H9 (cell line): ENCODE measurements around the gene FAM120A. TPM values are rescaled to one million over a fixed set of nuclear protein-coding genes. Genes with fewer than 3 reads are reported as not detected.

Experiments
- DNase-seq: peaks from one replicate; pipeline ENCODE4 v3.0.0-alpha.2; 2017
- H2AFZ ChIP-seq: one replicate; pipeline ENCODE4 v1.6.1; 2013; ENCODE audit warnings: mild to moderate bottlenecking, low read length, control low read depth, moderate library complexity
- H2AK5ac ChIP-seq: 2 replicates; pipeline ENCODE4 v1.6.1; 2013; ENCODE audit warnings: low read length, control low read depth, mixed read lengths; ENCODE audit not compliant: insufficient read length
- H2BK120ac ChIP-seq: one replicate; pipeline ENCODE4 v1.6.1; 2013; ENCODE audit warnings: low read depth, mild to moderate bottlenecking, low read length, control low read depth, inconsistent platforms; ENCODE audit not compliant: poor library complexity, severe bottlenecking
- H2BK12ac ChIP-seq: 2 replicates; pipeline ENCODE4 v1.6.1; 2013; ENCODE audit warnings: low read length, control low read depth, mixed read lengths, low read depth; ENCODE audit not compliant: insufficient read length
- H2BK15ac ChIP-seq: 2 replicates; pipeline ENCODE4 v1.6.1; 2013; ENCODE audit warnings: low read depth, low read length, control low read depth
- H2BK20ac ChIP-seq: one replicate; pipeline ENCODE4 v1.6.1; 2013; ENCODE audit warnings: low read depth, mild to moderate bottlenecking, low read length, control low read depth, inconsistent platforms; ENCODE audit not compliant: poor library complexity, severe bottlenecking
- H2BK5ac ChIP-seq: 2 replicates; pipeline ENCODE4 v1.6.1; 2013; ENCODE audit warnings: low read length, control low read depth, mixed read lengths; ENCODE audit not compliant: insufficient read length
- H3K14ac ChIP-seq: 2 replicates; pipeline ENCODE4 v1.6.1; 2013; ENCODE audit warnings: low read length, control low read depth; ENCODE audit not compliant: insufficient read depth
- H3K18ac ChIP-seq: 2 replicates; pipeline ENCODE4 v1.6.1; 2013; ENCODE audit warnings: low read depth, mild to moderate bottlenecking, mixed read lengths, low read length, control low read depth; ENCODE audit not compliant: insufficient read length
- H3K23ac ChIP-seq: 2 replicates; pipeline ENCODE4 v1.6.1; 2013; ENCODE audit warnings: low read length, control low read depth, mixed read lengths, low read depth; ENCODE audit not compliant: insufficient read length
- H3K23me2 ChIP-seq: 2 replicates; pipeline ENCODE4 v1.6.1; 2013; ENCODE audit warnings: low read depth, mild to moderate bottlenecking, mixed read lengths, low read length, control low read depth; ENCODE audit not compliant: insufficient read length, poor library complexity, severe bottlenecking
- H3K27ac ChIP-seq: 2 replicates; pipeline ENCODE4 v1.5.1; 2013; ENCODE audit warnings: low read length, control low read depth, mixed read lengths, low read depth; ENCODE audit not compliant: insufficient read length
- H3K27me3 ChIP-seq: 2 replicates; pipeline ENCODE4 v1.6.1; 2013; ENCODE audit warnings: low read length, control low read depth, inconsistent platforms; ENCODE audit not compliant: insufficient read depth
- H3K4ac ChIP-seq: 2 replicates; pipeline ENCODE4 v1.6.1; 2013; ENCODE audit warnings: low read depth, mild to moderate bottlenecking, control low read depth, inconsistent platforms, low read length, moderate library complexity
- H3K4me1 ChIP-seq: 2 replicates; pipeline ENCODE4 v1.6.1; 2013; ENCODE audit warnings: low read length, control low read depth, inconsistent platforms; ENCODE audit not compliant: insufficient read depth
- H3K4me2 ChIP-seq: 2 replicates; pipeline ENCODE4 v1.6.1; 2013; ENCODE audit warnings: low read length, control low read depth, mixed read lengths; ENCODE audit not compliant: insufficient read length, insufficient read depth
- H3K56ac ChIP-seq: 2 replicates; pipeline ENCODE4 v1.6.1; 2013; ENCODE audit warnings: low read depth, mild to moderate bottlenecking, mixed read lengths, low read length, control low read depth; ENCODE audit not compliant: insufficient read length
- H3K79me1 ChIP-seq: 2 replicates; pipeline ENCODE4 v1.6.1; 2013; ENCODE audit warnings: low read depth, mild to moderate bottlenecking, moderate library complexity, low read length, control low read depth, inconsistent platforms; ENCODE audit not compliant: insufficient read depth, poor library complexity, severe bottlenecking
- H3K79me2 ChIP-seq: 2 replicates; pipeline ENCODE4 v1.6.1; 2013; ENCODE audit warnings: low read length, control low read depth, inconsistent platforms; ENCODE audit not compliant: insufficient read depth
- H3K9ac ChIP-seq: 2 replicates; pipeline ENCODE4 v1.6.1; 2013; ENCODE audit warnings: low read length, control low read depth, mixed read lengths; ENCODE audit not compliant: insufficient read length; ENCODE audit errors: extremely low read depth
- H3K9me3 ChIP-seq: one replicate; pipeline ENCODE4 v1.6.1; 2013; ENCODE audit warnings: low read depth, low read length, inconsistent platforms; ENCODE audit not compliant: control insufficient read depth
- H3T11ph ChIP-seq: one replicate; pipeline ENCODE4 v1.6.1; 2013; ENCODE audit warnings: mild to moderate bottlenecking, low read length, control low read depth, inconsistent platforms
- H4K20me1 ChIP-seq: one replicate; pipeline ENCODE4 v1.6.1; 2013; ENCODE audit not compliant: control insufficient read depth, insufficient read length, insufficient read depth
- H4K5ac ChIP-seq: 2 replicates; pipeline ENCODE4 v1.6.1; 2013; ENCODE audit warnings: low read depth, mild to moderate bottlenecking, mixed read lengths, low read length, control low read depth; ENCODE audit not compliant: insufficient read length
- H4K8ac ChIP-seq: replicated peaks from 2 replicates; pipeline ENCODE4 v1.6.1; 2013; ENCODE audit warnings: low read length, control low read depth, mixed read lengths, low read depth; ENCODE audit not compliant: insufficient read length
- H4K91ac ChIP-seq: 2 replicates; pipeline ENCODE4 v1.6.1; 2013; ENCODE audit warnings: low read depth, mild to moderate bottlenecking, moderate library complexity, mixed read lengths, low read length, control low read depth; ENCODE audit not compliant: insufficient read length
- H3K27ac Mint-ChIP-seq, 3 experiments: 2 replicates in 2 of 3; 3 replicates in 1 of 3; pipeline ENCODE4 v1.8.0; 2020 to 2021; ENCODE audit warnings: mixed read lengths in 3 of 3, mild to moderate bottlenecking in 1 of 3, moderate library complexity in 1 of 3
- H3K27me3 Mint-ChIP-seq: 2 replicates; pipeline ENCODE4 v1.8.0; 2021; ENCODE audit warnings: low read depth, mild to moderate bottlenecking, moderate library complexity, mixed read lengths
- H3K36me3 Mint-ChIP-seq, 3 experiments: 2 replicates in 2 of 3; 3 replicates in 1 of 3; pipeline ENCODE4 v1.8.0; 2020 to 2021; ENCODE audit warnings: low read depth in 3 of 3, mixed read lengths in 3 of 3; ENCODE audit not compliant: insufficient read depth in 1 of 3
- H3K4me1 Mint-ChIP-seq, 2 experiments: 2 replicates each; pipeline ENCODE4 v1.8.0; 2020; ENCODE audit warnings: mixed read lengths in 2 of 2
- H3K4me3 Mint-ChIP-seq, 2 experiments: 2 replicates in 1 of 2; 3 replicates in 1 of 2; pipeline ENCODE4 v1.8.0; 2020 to 2021; ENCODE audit warnings: mild to moderate bottlenecking in 2 of 2, mixed read lengths in 2 of 2, moderate library complexity in 1 of 2
- H3K9me3 Mint-ChIP-seq, 2 experiments: 2 replicates in 1 of 2; 3 replicates in 1 of 2; pipeline ENCODE4 v1.8.0; 2020; ENCODE audit warnings: mild to moderate bottlenecking in 2 of 2, mixed read lengths in 2 of 2, moderate library complexity in 1 of 2
- WGBS: extraction: QIAGEN DNeasy Blood & Tissue Kit; methylation state at CpG from one replicate; pipeline ENCODE4 v1.1.7; 2013; ENCODE audit warnings: missing lambda C conversion rate, low lambda C conversion rate, mixed read lengths; ENCODE audit not compliant: insufficient read length; ENCODE audit errors: extremely low coverage; 5-methylcytosine and 5-hydroxymethylcytosine counted together
- total RNA-seq: library from RNA; stranded (reverse); gene quantifications from 2 replicates; pipeline ENCODE4 v1.2.1, GENCODE V29; 2021
- TF ChIP-seq, protein P1 (sequence below): fragments of 200-600 bp; sonication (generic); conservative IDR thresholded peaks from 3 replicates; pipeline ENCODE4 v1.8.0; 2021; ENCODE audit warnings: antibody characterized with exemption, mild to moderate bottlenecking

The FAM120A gene
- total RNA-seq, 1 experiment from 2014 or later: 57.7 TPM

DNA sequence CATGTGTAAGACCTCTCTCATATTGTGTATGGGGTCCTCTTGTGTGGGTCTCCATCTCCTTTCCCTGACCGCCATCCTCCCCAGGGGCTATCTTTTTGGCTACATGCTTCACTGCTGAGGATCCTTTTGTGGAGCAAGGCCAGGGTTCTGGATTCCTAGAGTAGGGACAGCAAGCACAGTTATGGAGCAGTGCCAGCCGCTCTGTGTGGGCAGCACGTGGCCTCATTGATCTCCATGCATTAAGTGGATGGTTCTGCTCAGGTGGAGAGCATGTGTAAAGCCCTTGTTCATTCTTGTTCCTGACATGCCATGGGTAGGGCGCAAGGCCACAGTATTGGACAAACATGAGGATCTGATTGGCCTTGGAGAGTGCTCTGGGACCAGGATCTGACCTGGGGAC is 133.8 kb downstream of the FAM120A start:
- no peak overlapping the region for H3K14ac ChIP-seq
- no peak overlapping the region for H3K27ac ChIP-seq
- H3K9me3 ChIP-seq: no peaks in the 10 kb centered on the region
- no peak overlapping the region for H4K5ac ChIP-seq
- peaks cover 8% of the 10 kb centered on the region for H3K79me1 ChIP-seq
- no peak overlapping the region for H3K4ac ChIP-seq
- H4K8ac ChIP-seq: no peak overlapping the region
- no peak overlapping the region for H3K18ac ChIP-seq
- H4K91ac ChIP-seq: no peak overlapping the region
- H3K56ac ChIP-seq: no peak overlapping the region
- H2BK5ac ChIP-seq: no peak overlapping the region
- no peak overlapping the region for H3T11ph ChIP-seq
- H3K23ac ChIP-seq: no peak overlapping the region
- no peaks in the 10 kb centered on the region for H3K27me3 ChIP-seq
- no peaks in the 10 kb centered on the region for H3K27me3 Mint-ChIP-seq
- no peak overlapping the region for H2BK15ac ChIP-seq
- no peaks in the 10 kb centered on the region; a peak in 2 of 7 replicates for H3K36me3 Mint-ChIP-seq
- WGBS: no CpG with 5 or more reads among the region's 4 CpGs
- no peak for DNase-seq
- no peak overlapping the region for H3K4me3 Mint-ChIP-seq
- H3K4me1 ChIP-seq: peaks cover 4% of the 10 kb centered on the region; the same call in 1 of the 2 replicates
- H2BK12ac ChIP-seq: no peak overlapping the region
- H3K23me2 ChIP-seq: no peaks in the 10 kb centered on the region
- no peak overlapping the region for H2AK5ac ChIP-seq
- peaks cover 0 to 5% of the 10 kb centered on the region in 2 experiments; a peak in 1 of 5 replicates for H3K9me3 Mint-ChIP-seq
- H2BK20ac ChIP-seq: no peak overlapping the region
- H4K20me1 ChIP-seq: no peaks in the 10 kb centered on the region
- H2BK120ac ChIP-seq: no peak overlapping the region
- H2AFZ ChIP-seq: no peak overlapping the region
- no peak overlapping the region for H3K9ac ChIP-seq
- no peak overlapping the region for H3K4me2 ChIP-seq
- TF ChIP-seq, protein P1, sequence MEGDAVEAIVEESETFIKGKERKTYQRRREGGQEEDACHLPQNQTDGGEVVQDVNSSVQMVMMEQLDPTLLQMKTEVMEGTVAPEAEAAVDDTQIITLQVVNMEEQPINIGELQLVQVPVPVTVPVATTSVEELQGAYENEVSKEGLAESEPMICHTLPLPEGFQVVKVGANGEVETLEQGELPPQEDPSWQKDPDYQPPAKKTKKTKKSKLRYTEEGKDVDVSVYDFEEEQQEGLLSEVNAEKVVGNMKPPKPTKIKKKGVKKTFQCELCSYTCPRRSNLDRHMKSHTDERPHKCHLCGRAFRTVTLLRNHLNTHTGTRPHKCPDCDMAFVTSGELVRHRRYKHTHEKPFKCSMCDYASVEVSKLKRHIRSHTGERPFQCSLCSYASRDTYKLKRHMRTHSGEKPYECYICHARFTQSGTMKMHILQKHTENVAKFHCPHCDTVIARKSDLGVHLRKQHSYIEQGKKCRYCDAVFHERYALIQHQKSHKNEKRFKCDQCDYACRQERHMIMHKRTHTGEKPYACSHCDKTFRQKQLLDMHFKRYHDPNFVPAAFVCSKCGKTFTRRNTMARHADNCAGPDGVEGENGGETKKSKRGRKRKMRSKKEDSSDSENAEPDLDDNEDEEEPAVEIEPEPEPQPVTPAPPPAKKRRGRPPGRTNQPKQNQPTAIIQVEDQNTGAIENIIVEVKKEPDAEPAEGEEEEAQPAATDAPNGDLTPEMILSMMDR: no peak
- H3K4me1 Mint-ChIP-seq: peaks cover 29 to 34% of the 10 kb centered on the region in 2 experiments
- peaks cover 4% of the 10 kb centered on the region; the same call in 1 of the 2 replicates for H3K79me2 ChIP-seq
- peak overlapping the region in 1 of 3 experiments; percentile 73; a peak in 2 of 7 replicates for H3K27ac Mint-ChIP-seq
